Measurements from ENCODE around the gene HOXA10.

HOXA10 gene

GRCh38 chr7:27145165-27145913, 28.8 kb downstream of the HOXA10 start:
- no peak for DNase-seq (ENCODE audit: low read depth in 2 of 2)

- DNase-seq (ENCODE audit: low read depth in 2 of 2) = no peak
These were observed 29.3 kb downstream of the HOXA10 start for GRCh38 chr7:27144781-27145164.

- no peak for DNase-seq (ENCODE audit: low read depth in 2 of 2)
These were observed 30.0 kb downstream of the HOXA10 start for GRCh38 chr7:27143950-27144780.

- DNase-seq (ENCODE audit: low read depth in 2 of 2) = no peak
These were observed 30.8 kb downstream of the HOXA10 start, which contains the start of gene HOXA5 for GRCh38 chr7:27143023-27143949. Gene HOXA5 (minus strand): TSS chr7:27143681. CDS start chr7:27143607, 74 bp downstream.

- no peak for DNase-seq (ENCODE audit: low read depth in 2 of 2)
These were observed 31.5 kb downstream of the HOXA10 start for GRCh38 chr7:27142580-27143022.

GRCh38 chr7:27141923-27142579, 32.1 kb downstream of the HOXA10 start:
- DNase-seq (ENCODE audit: low read depth in 2 of 2) = no peak

GRCh38 chr7:27141137-27141922, 32.8 kb downstream of the HOXA10 start:
- DNase-seq (ENCODE audit: low read depth in 2 of 2) = no peak

- DNase-seq (ENCODE audit: low read depth in 2 of 2) = no peak
These were observed 33.8 kb downstream of the HOXA10 start for GRCh38 chr7:27140126-27140857.

- no peak for DNase-seq (ENCODE audit: low read depth in 2 of 2)
These were observed 34.6 kb downstream of the HOXA10 start for GRCh38 chr7:27139334-27140125.

- no peak for DNase-seq (ENCODE audit: low read depth in 2 of 2)
These were observed 35.2 kb downstream of the HOXA10 start for GRCh38 chr7:27138985-27139333.

GRCh38 chr7:27138472-27138871, 35.6 kb downstream of the HOXA10 start:
- DNase-seq (ENCODE audit: low read depth in 2 of 2) = no peak

GRCh38 chr7:27137640-27138315, 36.3 kb downstream of the HOXA10 start:
- DNase-seq (ENCODE audit: low read depth in 2 of 2) = no peak

- DNase-seq (ENCODE audit: low read depth in 2 of 2) = peak in 1 of 2 experiments; percentile 68
These were observed 39.7 kb downstream of the HOXA10 start for GRCh38 chr7:27134392-27134791.

GRCh38 chr7:27133409-27134231, 40.5 kb downstream of the HOXA10 start:
- DNase-seq (ENCODE audit: low read depth in 2 of 2) = no peak

GRCh38 chr7:27132978-27133377, 41.1 kb downstream of the HOXA10 start:
- DNase-seq (ENCODE audit: low read depth in 2 of 2) = no peak

- DNase-seq (ENCODE audit: low read depth in 2 of 2) = no peak
These were observed 41.9 kb downstream of the HOXA10 start for GRCh38 chr7:27132214-27132613.

- no peak for DNase-seq (ENCODE audit: low read depth in 2 of 2)
These were observed 42.7 kb downstream of the HOXA10 start for GRCh38 chr7:27131390-27131819.
